H9 (cell line): ENCODE data around the gene ARHGAP12. TPM values are rescaled to one million over a fixed set of nuclear protein-coding genes. Genes with fewer than 3 reads are reported as not detected.

Experiments
- DNase-seq: peaks from one replicate; pipeline ENCODE4 v3.0.0-alpha.2; 2017
- H2AFZ ChIP-seq: one replicate; pipeline ENCODE4 v1.6.1; 2013; ENCODE audit warnings: mild to moderate bottlenecking, low read length, control low read depth, moderate library complexity
- H2AK5ac ChIP-seq: 2 replicates; pipeline ENCODE4 v1.6.1; 2013; ENCODE audit warnings: low read length, control low read depth, mixed read lengths; ENCODE audit not compliant: insufficient read length
- H2BK120ac ChIP-seq: one replicate; pipeline ENCODE4 v1.6.1; 2013; ENCODE audit warnings: low read depth, mild to moderate bottlenecking, low read length, control low read depth, inconsistent platforms; ENCODE audit not compliant: poor library complexity, severe bottlenecking
- H2BK12ac ChIP-seq: 2 replicates; pipeline ENCODE4 v1.6.1; 2013; ENCODE audit warnings: low read length, control low read depth, mixed read lengths, low read depth; ENCODE audit not compliant: insufficient read length
- H2BK15ac ChIP-seq: 2 replicates; pipeline ENCODE4 v1.6.1; 2013; ENCODE audit warnings: low read depth, low read length, control low read depth
- H2BK20ac ChIP-seq: one replicate; pipeline ENCODE4 v1.6.1; 2013; ENCODE audit warnings: low read depth, mild to moderate bottlenecking, low read length, control low read depth, inconsistent platforms; ENCODE audit not compliant: poor library complexity, severe bottlenecking
- H2BK5ac ChIP-seq: 2 replicates; pipeline ENCODE4 v1.6.1; 2013; ENCODE audit warnings: low read length, control low read depth, mixed read lengths; ENCODE audit not compliant: insufficient read length
- H3K14ac ChIP-seq: 2 replicates; pipeline ENCODE4 v1.6.1; 2013; ENCODE audit warnings: low read length, control low read depth; ENCODE audit not compliant: insufficient read depth
- H3K18ac ChIP-seq: 2 replicates; pipeline ENCODE4 v1.6.1; 2013; ENCODE audit warnings: low read depth, mild to moderate bottlenecking, mixed read lengths, low read length, control low read depth; ENCODE audit not compliant: insufficient read length
- H3K23ac ChIP-seq: 2 replicates; pipeline ENCODE4 v1.6.1; 2013; ENCODE audit warnings: low read length, control low read depth, mixed read lengths, low read depth; ENCODE audit not compliant: insufficient read length
- H3K23me2 ChIP-seq: 2 replicates; pipeline ENCODE4 v1.6.1; 2013; ENCODE audit warnings: low read depth, mild to moderate bottlenecking, mixed read lengths, low read length, control low read depth; ENCODE audit not compliant: insufficient read length, poor library complexity, severe bottlenecking
- H3K27ac ChIP-seq: 2 replicates; pipeline ENCODE4 v1.5.1; 2013; ENCODE audit warnings: low read length, control low read depth, mixed read lengths, low read depth; ENCODE audit not compliant: insufficient read length
- H3K27me3 ChIP-seq: 2 replicates; pipeline ENCODE4 v1.6.1; 2013; ENCODE audit warnings: low read length, control low read depth, inconsistent platforms; ENCODE audit not compliant: insufficient read depth
- H3K4ac ChIP-seq: 2 replicates; pipeline ENCODE4 v1.6.1; 2013; ENCODE audit warnings: low read depth, mild to moderate bottlenecking, control low read depth, inconsistent platforms, low read length, moderate library complexity
- H3K4me1 ChIP-seq: 2 replicates; pipeline ENCODE4 v1.6.1; 2013; ENCODE audit warnings: low read length, control low read depth, inconsistent platforms; ENCODE audit not compliant: insufficient read depth
- H3K4me2 ChIP-seq: 2 replicates; pipeline ENCODE4 v1.6.1; 2013; ENCODE audit warnings: low read length, control low read depth, mixed read lengths; ENCODE audit not compliant: insufficient read length, insufficient read depth
- H3K56ac ChIP-seq: 2 replicates; pipeline ENCODE4 v1.6.1; 2013; ENCODE audit warnings: low read depth, mild to moderate bottlenecking, mixed read lengths, low read length, control low read depth; ENCODE audit not compliant: insufficient read length
- H3K79me1 ChIP-seq: 2 replicates; pipeline ENCODE4 v1.6.1; 2013; ENCODE audit warnings: low read depth, mild to moderate bottlenecking, moderate library complexity, low read length, control low read depth, inconsistent platforms; ENCODE audit not compliant: insufficient read depth, poor library complexity, severe bottlenecking
- H3K79me2 ChIP-seq: 2 replicates; pipeline ENCODE4 v1.6.1; 2013; ENCODE audit warnings: low read length, control low read depth, inconsistent platforms; ENCODE audit not compliant: insufficient read depth
- H3K9ac ChIP-seq: 2 replicates; pipeline ENCODE4 v1.6.1; 2013; ENCODE audit warnings: low read length, control low read depth, mixed read lengths; ENCODE audit not compliant: insufficient read length; ENCODE audit errors: extremely low read depth
- H3K9me3 ChIP-seq: one replicate; pipeline ENCODE4 v1.6.1; 2013; ENCODE audit warnings: low read depth, low read length, inconsistent platforms; ENCODE audit not compliant: control insufficient read depth
- H3T11ph ChIP-seq: one replicate; pipeline ENCODE4 v1.6.1; 2013; ENCODE audit warnings: mild to moderate bottlenecking, low read length, control low read depth, inconsistent platforms
- H4K20me1 ChIP-seq: one replicate; pipeline ENCODE4 v1.6.1; 2013; ENCODE audit not compliant: control insufficient read depth, insufficient read length, insufficient read depth
- H4K5ac ChIP-seq: 2 replicates; pipeline ENCODE4 v1.6.1; 2013; ENCODE audit warnings: low read depth, mild to moderate bottlenecking, mixed read lengths, low read length, control low read depth; ENCODE audit not compliant: insufficient read length
- H4K8ac ChIP-seq: replicated peaks from 2 replicates; pipeline ENCODE4 v1.6.1; 2013; ENCODE audit warnings: low read length, control low read depth, mixed read lengths, low read depth; ENCODE audit not compliant: insufficient read length
- H4K91ac ChIP-seq: 2 replicates; pipeline ENCODE4 v1.6.1; 2013; ENCODE audit warnings: low read depth, mild to moderate bottlenecking, moderate library complexity, mixed read lengths, low read length, control low read depth; ENCODE audit not compliant: insufficient read length
- H3K27ac Mint-ChIP-seq, 3 experiments: 2 replicates in 2 of 3; 3 replicates in 1 of 3; pipeline ENCODE4 v1.8.0; 2020 to 2021; ENCODE audit warnings: mixed read lengths in 3 of 3, mild to moderate bottlenecking in 1 of 3, moderate library complexity in 1 of 3
- H3K27me3 Mint-ChIP-seq: 2 replicates; pipeline ENCODE4 v1.8.0; 2021; ENCODE audit warnings: low read depth, mild to moderate bottlenecking, moderate library complexity, mixed read lengths
- H3K36me3 Mint-ChIP-seq, 3 experiments: 2 replicates in 2 of 3; 3 replicates in 1 of 3; pipeline ENCODE4 v1.8.0; 2020 to 2021; ENCODE audit warnings: low read depth in 3 of 3, mixed read lengths in 3 of 3; ENCODE audit not compliant: insufficient read depth in 1 of 3
- H3K4me1 Mint-ChIP-seq, 2 experiments: 2 replicates each; pipeline ENCODE4 v1.8.0; 2020; ENCODE audit warnings: mixed read lengths in 2 of 2
- H3K4me3 Mint-ChIP-seq, 2 experiments: 2 replicates in 1 of 2; 3 replicates in 1 of 2; pipeline ENCODE4 v1.8.0; 2020 to 2021; ENCODE audit warnings: mild to moderate bottlenecking in 2 of 2, mixed read lengths in 2 of 2, moderate library complexity in 1 of 2
- H3K9me3 Mint-ChIP-seq, 2 experiments: 2 replicates in 1 of 2; 3 replicates in 1 of 2; pipeline ENCODE4 v1.8.0; 2020; ENCODE audit warnings: mild to moderate bottlenecking in 2 of 2, mixed read lengths in 2 of 2, moderate library complexity in 1 of 2
- WGBS: extraction: QIAGEN DNeasy Blood & Tissue Kit; methylation state at CpG from one replicate; pipeline ENCODE4 v1.1.7; 2013; ENCODE audit warnings: missing lambda C conversion rate, low lambda C conversion rate, mixed read lengths; ENCODE audit not compliant: insufficient read length; ENCODE audit errors: extremely low coverage; 5-methylcytosine and 5-hydroxymethylcytosine counted together
- total RNA-seq: library from RNA; stranded (reverse); gene quantifications from 2 replicates; pipeline ENCODE4 v1.2.1, GENCODE V29; 2021
- TF ChIP-seq, protein P1 (sequence below): fragments of 200-600 bp; sonication (generic); conservative IDR thresholded peaks from 3 replicates; pipeline ENCODE4 v1.8.0; 2021; ENCODE audit warnings: antibody characterized with exemption, mild to moderate bottlenecking

Gene ARHGAP12
- total RNA-seq, 1 experiment from 2014 or later, result 34.3 TPM

- Histone ChIP-seq H3K79me2 (no peaks in the 10 kb centered on the region), H2AK5ac (no peak overlapping the region), H3K4me2 (no peak overlapping the region), H2BK20ac (no peak overlapping the region), H2BK5ac (no peak overlapping the region), H4K8ac (no peak overlapping the region), H3K23ac (no peak overlapping the region), H3K4ac (no peak overlapping the region), H3K56ac (no peak overlapping the region), H3K79me1 (no peaks in the 10 kb centered on the region), H3T11ph (no peak overlapping the region), H3K23me2 (no peaks in the 10 kb centered on the region), H3K27me3 (no peaks in the 10 kb centered on the region), H2AFZ (no peak overlapping the region), H3K27ac (no peak overlapping the region), H3K9me3 (no peaks in the 10 kb centered on the region), H2BK15ac (no peak overlapping the region), H3K4me1 (no peaks in the 10 kb centered on the region), H4K5ac (no peak overlapping the region), H3K9ac (no peak overlapping the region), H3K14ac (no peak overlapping the region), H3K18ac (no peak overlapping the region), H2BK120ac (no peak overlapping the region), H4K20me1 (no peaks in the 10 kb centered on the region), H2BK12ac (no peak overlapping the region), H4K91ac (no peak overlapping the region)
- DNase-seq, result no peak
- H3K4me1 Mint-ChIP-seq, result peaks cover 19 to 26% of the 10 kb centered on the region in 2 experiments
- H3K4me3 Mint-ChIP-seq, result no peak overlapping the region
- TF ChIP-seq, protein P1, sequence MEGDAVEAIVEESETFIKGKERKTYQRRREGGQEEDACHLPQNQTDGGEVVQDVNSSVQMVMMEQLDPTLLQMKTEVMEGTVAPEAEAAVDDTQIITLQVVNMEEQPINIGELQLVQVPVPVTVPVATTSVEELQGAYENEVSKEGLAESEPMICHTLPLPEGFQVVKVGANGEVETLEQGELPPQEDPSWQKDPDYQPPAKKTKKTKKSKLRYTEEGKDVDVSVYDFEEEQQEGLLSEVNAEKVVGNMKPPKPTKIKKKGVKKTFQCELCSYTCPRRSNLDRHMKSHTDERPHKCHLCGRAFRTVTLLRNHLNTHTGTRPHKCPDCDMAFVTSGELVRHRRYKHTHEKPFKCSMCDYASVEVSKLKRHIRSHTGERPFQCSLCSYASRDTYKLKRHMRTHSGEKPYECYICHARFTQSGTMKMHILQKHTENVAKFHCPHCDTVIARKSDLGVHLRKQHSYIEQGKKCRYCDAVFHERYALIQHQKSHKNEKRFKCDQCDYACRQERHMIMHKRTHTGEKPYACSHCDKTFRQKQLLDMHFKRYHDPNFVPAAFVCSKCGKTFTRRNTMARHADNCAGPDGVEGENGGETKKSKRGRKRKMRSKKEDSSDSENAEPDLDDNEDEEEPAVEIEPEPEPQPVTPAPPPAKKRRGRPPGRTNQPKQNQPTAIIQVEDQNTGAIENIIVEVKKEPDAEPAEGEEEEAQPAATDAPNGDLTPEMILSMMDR, result no peak
- no peaks in the 10 kb centered on the region for H3K9me3 Mint-ChIP-seq
- peak overlapping the region in 2 of 3 experiments; percentile 5 to 22; a peak in 2 of 7 replicates for H3K27ac Mint-ChIP-seq
- WGBS, result no CpG with 5 or more reads among the region's 5 CpGs
- no peaks in the 10 kb centered on the region for H3K27me3 Mint-ChIP-seq
- peaks cover 0 to 1% (median 1%) of the 10 kb centered on the region in 3 experiments; a peak in 4 of 7 replicates for H3K36me3 Mint-ChIP-seq
Measured at GRCh38 chr10:31830887-31831286, 97.7 kb downstream of the ARHGAP12 start.
